ENCODE results near the gene SETD7.
"Not testable (repeated sequence)": the region's sequence is repeated elsewhere in the genome, so short reads cannot be mapped to it uniquely, and the experiment has no call there.

Gene SETD7

DNA sequence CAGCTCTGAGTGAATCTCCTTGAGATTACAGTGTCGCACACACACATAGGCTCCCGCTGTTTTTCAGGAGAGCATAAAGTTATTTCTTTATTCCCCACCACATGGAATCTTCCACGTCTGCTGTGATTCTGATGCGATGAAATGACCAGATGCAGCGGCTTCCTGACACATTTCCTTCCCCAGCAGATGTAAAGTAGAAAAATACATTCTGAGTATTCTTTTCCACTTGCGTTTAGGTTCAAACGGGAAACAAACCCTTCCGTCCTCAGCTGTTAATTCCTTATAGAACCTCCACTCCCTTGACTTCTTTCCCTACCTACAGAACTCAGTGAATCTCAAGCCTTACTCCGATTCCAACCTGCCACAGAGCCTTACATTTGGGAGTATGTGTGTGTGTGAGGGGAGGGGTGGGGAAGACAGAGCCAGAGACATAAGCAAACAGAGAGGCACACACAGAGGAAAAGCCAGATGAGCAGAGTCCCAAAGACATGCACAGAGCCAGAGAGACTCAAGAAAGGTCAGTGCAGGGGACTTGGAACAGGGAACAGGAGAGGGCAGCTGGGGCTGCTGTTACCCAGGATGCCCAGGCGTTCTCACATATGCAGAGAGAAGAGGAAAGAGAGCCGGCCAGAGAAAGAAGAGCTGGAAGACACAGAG lies 47.3 kb downstream of the SETD7 start:
- no peak for FAIRE-seq

DNA sequence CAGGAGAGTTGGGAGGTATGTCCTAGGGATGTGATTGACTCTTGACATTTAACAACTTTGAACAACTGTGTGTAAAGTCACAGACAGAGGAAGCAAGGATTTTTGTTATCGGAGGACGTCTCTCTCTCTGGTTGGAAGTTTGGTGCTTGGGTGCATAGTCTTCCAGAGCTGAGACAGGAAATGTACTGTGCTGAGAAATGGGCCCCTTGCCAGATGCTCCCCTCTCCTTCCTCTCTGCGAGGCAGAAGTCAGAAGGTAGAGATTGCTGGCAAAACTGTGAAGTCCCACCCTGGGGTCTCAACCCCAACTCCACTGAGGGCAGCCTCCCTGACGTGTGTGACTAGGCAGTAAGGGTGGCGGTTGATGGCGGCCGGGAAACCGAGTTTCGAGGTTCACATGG lies 49.2 kb downstream of the SETD7 start:
- no peak for FAIRE-seq

DNA sequence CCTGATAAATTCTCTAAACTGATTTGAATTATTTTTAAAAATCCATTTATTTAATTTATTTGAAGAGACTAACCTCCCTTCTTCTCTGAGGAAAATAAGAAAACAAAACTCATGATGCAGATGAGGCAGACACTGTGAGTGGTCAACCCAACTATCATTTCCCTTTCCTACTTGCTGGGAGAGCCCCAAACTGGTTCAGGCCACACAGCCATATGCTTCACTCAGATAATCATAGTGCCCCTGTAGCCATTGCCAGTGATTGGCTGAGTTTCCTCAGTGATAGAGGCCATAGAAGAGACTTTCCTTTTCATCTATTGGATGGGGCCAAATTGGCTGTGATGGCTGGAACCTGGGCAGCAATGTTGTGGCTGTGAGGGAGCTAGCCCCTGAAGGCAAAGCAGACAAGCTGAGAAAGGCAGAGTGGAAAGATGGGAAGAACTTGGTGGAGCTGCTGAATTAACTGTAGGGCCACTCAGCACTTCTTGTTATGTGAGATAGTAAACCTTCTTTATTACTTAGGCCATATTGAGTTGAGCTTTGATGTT lies 52.3 kb downstream of the SETD7 start:
- no peak for FAIRE-seq

DNA sequence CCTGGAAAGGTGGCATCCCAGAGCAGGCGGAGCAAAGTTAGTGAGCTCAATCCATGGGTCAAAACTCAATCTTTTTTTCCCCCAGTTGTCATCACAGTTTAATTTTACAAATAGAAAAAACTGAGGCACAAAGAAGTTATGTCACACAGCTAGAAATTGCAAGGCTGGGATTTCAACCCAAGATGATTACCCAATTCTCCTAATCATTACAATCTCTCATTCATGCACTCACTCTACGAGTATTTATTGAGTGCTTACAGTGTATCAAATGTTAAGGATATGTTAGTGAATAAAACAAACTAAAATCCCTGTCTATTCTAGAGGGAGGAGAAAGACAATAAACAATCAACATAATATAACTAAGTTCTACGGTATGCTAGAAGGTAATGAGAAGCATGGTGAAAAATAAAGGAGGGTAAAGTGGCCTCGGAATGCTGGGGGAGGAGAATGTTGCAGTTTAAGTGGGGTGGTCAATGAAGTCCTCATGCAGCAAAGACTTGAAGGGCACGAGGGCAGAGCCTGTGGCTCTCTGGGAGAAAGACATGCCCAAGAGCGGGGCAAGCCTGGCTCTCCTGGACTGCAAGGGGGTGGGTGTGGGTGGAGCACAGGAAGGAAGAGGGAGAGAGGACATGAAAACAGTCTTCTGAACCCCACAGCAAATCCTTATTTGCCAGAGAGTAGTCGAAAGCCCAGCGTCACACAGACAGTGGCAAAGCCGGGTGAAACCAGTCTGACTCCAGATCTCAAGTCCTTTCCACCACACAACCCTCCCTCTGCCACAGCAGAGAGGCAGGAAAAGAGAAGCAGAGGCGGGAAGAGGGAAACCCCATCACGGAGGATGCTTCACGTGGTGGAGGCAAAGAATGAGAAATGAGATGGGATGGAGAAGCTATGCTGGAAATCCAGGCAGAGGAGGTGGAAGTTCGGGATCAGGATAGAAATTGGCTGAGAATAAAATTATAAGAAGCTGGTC lies 53.8 kb downstream of the SETD7 start:
- no peak for FAIRE-seq

DNA sequence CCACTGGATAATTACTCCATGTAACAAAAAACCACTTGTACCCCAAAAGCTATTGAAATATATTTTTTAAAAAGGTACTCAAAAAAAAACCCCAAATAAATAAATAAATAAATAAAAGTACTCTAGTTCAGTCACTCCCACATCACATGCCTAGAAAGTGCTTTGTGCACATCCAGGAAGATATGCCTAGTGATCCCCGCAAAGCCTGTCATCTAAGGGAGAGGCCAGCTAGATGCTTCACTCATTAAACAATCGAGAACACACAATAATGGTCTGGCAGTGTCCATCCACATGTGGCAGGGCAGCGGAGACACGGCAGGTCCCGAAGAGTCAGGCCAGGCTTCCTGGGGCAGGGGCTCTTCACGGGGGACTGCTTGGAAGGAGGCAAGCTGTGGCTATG lies 54.5 kb downstream of the SETD7 start:
- FAIRE-seq: no peak

DNA sequence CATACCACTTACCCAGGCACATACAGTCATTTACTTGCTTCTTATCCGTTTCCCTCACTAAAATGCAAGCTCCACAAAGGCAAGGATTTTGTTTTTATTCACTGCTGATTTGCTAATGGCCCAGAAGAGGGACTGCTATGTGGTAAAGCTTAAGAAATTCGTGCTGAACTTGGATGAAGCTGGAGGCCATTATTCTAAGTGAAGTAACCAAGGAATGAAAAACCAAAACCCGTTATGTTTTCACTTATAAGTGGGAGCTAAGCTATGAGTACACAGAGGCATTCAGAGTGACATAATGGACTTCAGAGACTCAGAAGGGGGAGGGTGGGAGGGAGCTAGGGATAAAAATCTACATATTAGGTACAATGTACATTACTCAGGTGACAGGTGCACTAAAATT lies 54.9 kb downstream of the SETD7 start:
- no peak for FAIRE-seq

DNA sequence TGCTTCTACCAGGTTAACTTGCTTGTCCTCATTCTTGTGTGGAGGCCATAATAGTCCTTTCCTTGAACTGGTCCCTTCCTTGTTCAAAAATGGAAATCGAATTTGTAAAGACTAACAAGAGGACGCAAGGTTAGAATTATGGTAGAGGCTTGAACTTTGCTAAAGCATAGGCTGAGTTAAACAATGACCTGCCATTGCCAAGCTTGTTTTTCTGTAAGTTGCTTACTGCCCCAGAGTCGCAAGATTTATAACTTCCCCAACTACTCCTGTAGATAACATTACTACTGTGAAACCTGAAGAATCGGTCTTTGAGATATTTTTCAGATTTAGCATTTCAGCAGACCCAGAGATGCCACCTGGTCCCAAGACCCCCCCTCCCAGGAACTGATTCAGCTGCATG lies 56.8 kb downstream of the SETD7 start:
- no peak for FAIRE-seq

DNA sequence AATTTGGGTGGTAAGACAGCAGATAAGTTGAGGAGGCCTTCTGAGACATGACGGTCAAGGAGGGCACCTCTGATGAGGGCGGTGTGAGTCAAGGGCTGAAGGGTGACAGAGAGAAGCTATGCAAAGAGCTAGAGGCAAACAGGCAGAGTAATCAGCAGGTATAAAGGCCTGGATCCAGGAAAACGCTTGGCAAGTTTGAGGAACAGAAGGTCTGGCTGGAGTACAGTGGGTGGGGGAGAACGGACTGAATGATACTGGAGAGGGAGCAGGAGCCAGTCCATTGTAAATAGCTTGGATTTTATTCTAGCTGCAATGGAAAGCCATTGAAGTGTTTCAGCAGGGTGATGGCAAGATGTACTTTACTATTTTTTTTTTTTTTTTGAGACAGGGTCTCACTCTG lies 62.8 kb downstream of the SETD7 start:
- FAIRE-seq: no peak

DNA sequence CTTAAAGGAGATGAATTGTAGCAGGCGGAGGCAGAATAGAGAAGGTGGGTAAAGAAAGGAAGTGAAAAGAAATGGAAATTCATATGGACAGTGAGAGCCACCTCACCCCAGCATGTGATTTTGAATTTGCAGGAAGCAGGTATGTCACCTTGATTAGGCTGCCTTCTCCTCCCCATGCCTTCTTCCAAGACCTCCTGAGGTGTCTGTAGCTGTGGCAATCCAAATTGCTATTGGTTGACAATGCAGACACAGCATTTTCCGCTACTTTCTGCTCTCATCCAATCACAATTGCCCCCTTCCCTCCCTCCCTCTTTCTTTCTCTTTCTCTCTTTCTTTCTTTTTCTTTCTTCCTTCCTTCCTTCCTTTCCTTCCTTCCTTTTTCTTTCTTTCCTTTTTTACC lies 63.6 kb downstream of the SETD7 start:
- no peak for FAIRE-seq

DNA sequence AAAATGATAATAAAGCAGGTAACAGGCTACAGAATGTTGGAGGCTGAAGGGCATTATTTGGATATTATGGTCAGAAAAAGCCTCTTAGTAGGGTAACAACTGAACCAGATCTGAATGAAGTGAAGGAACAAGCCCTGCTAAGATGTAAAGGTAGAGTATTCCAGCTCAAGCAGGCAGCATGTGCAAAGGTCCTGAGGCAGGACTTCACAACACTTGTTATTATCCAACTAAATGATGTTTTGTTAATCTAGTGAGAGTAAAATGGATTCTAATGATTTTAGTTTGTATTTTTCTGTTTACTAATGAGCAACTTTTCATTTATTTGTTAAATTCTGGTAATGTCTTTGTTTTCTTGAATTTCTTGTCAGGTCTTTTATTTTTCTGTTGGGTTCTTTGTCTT lies 66.4 kb downstream of the SETD7 start:
- FAIRE-seq: no peak

DNA sequence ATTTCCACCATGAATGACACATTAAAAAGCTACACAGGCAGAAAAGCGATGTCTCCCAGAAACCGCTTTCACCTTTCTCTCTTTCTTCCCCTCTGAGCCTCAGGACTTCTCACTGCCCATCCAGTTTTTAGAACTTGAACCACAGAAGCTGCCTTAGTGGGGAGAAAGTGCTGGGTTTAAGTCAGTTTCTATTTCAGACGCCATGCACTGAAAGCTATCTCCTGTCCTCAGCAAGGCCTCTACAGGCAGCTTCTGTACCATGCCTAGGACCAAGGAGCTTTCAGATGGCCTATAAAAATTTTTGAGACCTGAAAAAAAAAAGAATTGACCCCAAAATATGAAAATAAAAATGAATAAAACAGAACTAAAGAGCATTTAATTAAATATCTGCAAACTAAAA lies 67.6 kb downstream of the SETD7 start:
- no peak for FAIRE-seq

DNA sequence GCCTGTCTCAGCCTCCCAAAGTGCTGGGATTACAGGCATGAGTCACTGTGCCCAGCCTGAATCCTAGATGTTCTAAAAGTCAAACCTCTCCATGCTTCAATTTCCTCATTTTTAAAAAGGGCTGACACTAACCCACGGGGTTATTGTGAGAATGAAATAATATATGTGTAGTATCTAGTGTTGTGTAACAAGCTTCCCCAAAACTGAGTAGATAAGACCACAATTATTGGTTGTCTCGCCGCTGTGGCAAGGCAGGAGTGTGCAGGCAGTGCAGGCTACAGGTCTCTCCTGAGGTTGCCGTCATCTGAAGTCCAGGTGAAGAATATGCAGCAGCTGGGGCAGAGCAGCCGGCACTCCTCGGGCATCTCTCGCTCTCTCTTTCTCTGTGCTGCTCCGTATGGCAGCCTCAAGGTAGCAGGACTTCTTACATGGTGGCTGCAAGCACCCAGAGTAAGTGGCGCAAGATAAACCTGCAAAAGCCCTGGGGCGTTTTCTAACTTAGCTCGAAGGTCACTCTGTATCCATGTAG lies 71.2 kb downstream of the SETD7 start:
- no peak for FAIRE-seq

DNA sequence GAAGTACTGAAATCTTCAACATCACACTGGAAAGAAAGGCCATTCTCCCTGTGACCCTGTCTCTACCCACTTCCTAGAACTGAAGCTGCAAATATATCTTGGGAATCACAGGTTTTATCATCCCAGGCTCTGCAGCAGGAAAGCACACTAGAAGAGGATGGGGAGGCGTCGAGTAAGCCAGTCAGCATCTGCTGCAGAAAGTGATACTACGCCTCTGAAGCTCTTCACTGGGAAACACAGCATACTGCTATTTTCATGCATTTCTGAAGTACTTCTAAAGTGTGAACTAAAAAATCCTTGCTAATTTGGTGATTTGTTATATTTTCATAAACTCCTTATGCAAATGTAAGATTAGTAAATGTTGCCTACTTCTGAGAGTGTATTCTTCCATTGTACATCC lies 73.0 kb downstream of the SETD7 start:
- FAIRE-seq: no peak

DNA sequence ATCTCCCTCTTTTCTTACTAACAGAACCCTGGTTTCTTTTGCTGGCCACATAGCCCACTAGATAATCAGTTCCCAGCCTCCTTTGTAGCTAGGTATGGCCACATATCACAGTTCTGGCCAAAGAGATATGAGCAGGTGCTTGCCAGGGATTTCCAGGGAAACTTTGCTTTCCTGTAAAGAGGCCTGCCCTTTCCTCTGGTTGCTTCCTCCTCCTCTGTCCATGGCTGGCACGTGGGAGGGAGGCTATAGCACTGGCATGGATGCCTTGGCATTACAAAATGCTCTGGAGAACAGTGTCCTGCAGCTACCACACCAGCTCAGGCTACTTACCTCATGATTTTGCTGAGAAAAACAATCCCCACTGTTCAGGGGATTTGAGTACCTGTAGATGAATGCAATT lies 74.6 kb downstream of the SETD7 start:
- FAIRE-seq: no peak

DNA sequence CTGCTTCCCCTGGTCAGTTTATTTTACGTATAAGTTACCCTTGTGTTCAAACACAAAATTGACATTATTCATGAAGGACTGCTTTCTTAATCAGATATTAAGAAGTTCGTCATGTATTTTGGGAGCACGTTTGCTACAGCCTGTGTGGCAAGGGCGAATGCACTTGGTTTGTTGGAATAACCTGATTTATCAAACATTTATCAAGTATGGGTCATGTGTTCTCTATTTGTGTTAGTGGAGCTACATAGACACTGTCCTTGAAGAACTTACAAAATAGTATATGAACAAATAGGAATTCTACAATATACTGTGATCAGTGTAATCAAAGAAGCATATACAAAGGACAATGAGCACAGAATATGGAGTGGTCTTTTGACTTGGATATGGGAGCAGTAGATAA lies 79.7 kb downstream of the SETD7 start:
- no peak for FAIRE-seq

DNA sequence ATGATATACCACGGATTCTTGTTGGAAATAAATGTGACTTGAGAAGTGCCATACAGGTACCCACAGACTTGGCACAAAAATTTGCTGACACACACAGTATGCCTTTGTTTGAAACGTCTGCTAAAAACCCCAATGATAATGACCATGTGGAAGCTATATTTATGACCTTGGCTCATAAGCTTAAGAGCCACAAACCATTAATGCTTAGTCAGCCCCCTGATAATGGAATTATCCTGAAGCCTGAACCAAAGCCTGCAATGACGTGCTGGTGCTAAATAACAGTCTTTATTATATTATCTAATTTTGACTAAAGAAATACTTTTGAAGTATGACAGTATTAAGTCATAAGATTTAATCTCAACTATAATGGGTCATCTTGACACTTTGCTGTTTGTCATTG lies 83.2 kb downstream of the SETD7 start:
- no peak for FAIRE-seq

DNA sequence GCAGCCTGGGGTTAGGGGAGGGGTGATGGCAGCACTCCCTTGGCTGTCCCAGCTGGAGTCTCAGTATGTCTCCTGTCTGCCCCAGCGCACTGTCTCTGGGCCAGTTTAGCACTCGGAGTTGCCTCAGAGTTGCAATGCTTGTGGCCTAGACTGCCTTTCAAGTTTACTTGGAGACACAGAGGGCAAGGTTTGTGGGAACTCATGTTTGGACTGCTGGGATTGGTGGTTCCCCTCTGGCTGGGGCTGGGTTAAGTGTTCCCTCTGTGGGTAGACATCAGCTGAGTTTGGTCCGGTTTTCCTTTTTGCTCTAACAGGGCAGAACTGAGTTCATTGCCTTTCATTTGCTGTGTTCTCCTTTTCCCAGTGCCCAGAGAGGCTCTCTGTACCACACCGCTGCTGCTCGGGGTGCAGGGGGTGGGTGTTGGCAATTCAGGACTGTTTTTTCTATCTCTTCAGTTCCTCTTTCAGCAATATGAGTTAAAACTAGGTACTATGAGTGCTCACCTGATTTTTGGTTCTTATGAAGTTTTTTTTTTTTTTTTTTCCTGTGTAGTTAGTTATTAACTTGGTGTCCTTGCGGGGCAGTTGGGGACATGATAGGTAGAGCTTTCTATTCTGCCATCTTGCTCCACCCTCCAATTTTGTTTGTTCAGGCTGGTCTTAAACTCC lies 84.9 kb downstream of the SETD7 start:
- FAIRE-seq: no peak

DNA sequence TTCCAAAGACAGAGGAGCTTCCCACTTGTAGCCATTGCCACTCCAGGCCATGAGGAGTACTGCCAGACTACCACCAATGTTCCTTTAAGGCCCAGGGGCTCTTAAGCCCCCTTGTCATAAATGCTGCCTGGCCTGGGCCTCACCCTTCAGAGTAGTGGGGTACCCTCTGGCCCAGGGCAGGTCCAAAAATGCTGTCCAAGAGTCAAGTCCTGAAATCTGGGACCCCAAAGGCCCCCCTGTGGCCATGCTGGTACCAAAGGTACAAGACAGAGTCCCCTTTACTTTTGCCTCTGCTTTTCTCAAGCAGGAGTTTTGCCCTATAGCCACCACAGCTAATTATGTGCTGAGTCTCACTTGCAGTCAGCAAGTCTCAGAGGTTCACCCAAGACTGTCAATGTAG lies 85.7 kb downstream of the SETD7 start:
- no peak for FAIRE-seq

DNA sequence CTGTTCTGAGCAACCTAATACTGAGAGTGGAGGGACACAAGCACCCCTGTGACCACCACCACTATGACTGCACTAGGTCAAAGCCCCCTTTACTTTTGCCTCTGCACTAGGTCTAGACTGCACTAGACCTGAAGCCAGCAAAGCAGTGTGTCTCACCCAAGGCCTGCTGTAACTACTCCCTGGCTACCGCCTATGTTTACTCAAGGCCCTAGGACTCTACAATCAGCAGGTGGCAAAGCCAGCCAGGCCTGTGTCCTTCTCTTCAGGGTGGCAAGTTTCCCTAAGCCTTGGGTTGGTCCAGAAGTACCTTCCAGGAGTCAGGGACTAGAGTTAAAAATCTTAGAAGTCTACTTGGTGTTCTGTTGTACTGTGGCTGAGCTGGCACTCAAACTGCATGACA lies 86.2 kb downstream of the SETD7 start:
- FAIRE-seq: no peak

DNA sequence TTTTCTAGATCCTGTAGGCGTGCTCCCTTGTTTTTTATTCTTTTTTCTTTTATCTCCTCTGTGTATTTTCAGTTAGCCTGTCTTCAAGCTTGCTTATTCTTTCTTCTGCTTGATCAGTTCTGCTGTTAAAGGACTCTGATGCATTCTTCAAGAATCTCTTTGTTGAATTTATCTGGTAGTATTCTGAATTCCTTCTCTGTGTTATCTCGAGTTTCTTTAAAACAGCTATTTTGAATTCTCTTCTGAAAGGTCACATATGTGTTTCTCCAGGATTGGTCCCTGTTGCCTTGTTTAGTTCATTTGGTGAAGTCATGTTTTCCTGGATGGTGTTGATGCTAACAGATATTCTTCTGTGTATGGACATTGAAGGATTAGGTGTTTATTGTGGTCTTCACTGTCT lies 86.8 kb downstream of the SETD7 start:
- FAIRE-seq: no peak

DNA sequence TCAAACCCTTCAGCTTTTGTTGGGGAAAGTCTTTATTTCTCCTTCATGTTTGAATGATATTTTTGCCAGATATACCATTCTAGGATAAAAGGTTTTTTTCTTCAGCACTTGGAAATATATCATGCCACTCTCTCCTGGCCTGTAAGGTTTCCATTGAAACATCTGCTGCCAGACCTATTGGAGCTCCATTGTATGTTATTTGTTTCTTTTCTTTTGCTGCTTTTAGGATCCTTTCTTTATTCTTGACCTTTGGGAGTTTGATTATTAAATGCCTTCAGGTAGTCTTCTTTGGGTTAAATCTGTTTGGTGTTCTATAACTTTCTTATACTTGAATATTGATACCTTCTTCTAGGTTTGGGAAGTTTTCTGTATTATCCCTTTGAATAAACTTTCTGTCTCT lies 87.3 kb downstream of the SETD7 start:
- FAIRE-seq: not testable (repeated sequence)

DNA sequence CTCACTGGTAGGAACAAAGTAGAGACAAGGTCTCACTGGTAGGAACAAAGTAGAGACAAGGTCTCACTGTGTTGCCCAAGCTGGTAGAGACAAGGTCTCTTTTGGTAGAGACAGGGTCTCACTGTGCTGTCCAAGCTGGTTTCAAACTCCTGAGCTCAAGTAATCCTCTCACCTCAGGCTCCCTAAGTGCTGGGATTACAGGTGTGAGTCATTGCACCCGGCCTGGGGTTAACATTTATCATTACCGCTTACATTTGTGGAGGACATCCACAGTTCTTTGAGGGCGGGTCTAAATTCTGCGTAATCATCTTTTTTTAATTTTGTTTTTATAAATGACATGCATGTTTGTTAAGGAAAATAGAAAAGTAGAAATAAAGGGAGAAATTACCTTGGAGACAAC lies 90.1 kb downstream of the SETD7 start:
- no peak for FAIRE-seq

DNA sequence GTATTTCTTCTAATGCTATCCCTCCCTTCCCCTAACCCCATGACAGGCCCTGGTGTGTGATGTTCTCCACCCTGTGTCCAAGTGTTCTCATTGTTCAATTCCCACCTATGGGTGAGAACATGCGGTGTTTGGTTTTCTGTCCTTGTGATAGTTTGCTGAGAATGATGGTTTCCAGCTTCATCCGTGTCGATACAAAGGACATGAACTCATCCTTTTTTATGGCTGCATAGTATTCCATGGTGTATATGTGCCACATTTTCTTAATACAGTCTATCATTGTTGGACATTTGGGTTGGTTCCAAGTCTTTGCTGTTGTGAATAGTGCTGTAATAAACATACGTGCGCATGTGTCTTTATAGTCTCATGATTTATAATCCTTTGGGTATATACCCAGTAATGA lies 91.5 kb downstream of the SETD7 start:
- not testable (repeated sequence) for FAIRE-seq

Data from G401.6 (cell line).